ENCODE measurements around the gene RNF123.
"Not testable (repeated sequence)": the region's sequence is repeated elsewhere in the genome, so short reads cannot be mapped to it uniquely, and the experiment has no call there.

The RNF123 gene

DNA sequence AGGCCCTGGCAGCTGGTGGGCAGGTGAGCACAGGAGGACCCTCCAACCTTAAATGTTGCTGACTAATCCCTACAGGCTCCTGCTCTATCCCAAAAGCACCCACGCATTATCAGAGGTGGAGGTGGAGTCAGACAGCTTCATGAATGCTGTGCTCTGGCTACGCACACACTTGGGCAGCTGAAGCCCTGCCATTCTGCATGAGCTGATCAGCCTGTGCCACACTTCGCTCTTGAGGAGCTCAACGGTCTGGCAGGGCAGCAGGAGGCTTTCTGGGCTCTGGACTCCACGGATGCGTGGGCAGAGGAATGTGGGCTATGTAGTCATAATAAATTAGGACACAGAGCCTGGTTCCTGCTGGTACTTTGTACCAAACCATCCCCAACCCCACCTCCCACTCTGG is 6.2 kb upstream of the RNF123 start:
- no peak for DNase-seq

DNA sequence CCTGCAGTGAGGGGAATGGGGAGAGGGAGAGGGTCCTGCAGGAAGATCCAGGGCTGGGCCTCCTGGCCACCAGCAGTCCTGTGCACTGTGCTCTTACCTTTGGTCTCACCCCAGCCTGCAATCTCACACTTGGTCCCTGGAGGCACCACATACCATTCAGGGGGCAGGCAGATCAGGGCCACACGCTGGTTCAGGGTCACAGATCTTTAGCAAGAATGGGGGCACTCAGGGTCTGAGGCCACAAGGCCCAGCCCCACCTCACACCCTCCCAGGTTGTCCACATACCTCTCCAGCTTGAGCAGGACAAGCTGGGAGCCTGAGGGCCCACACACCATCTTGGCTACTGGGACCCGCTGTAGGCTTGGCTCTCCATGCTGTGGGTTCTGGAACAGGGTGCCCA is 4.9 kb upstream of the RNF123 start:
- DNase-seq = not testable (repeated sequence)

DNA sequence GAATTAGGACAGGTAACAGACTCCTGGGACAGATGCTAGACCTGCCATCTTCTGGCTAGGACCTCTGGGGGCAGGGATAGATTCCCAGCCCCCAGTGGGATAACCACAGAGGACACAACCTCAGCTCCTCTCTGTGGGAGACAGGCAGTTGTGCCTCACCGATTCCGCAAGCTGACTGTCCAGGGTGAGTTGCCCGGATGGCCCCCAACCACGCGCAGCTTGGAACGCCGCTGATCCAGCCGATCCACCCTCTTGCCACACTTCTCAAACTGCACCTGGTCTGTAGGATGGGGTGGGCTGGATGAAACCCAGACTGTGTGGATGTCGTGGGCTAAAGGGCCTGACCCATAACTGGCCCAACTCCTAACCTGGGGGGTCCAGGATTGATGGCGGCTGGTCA is 4.3 kb upstream of the RNF123 start:
- DNase-seq = not testable (repeated sequence)

DNA sequence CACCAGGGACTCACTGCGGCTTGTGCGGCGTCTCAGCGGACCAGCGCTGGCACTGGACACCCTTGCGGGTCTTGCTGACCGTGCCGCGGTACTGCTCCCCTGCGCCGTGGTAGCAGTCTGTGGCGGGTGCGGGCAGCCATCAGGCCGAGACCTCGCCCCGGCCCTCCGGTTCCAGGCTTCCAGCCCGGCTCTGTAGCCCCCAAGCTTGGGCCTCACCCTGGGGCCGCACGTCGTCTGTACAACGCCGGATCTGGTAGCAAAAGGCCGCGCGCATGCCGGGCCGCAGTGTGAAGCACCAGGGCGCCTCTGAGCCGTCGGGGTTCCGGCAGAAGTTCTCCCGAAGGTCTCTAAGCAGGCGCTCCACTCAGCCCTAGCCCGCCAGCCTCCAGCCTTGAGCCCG is 3.5 kb upstream of the RNF123 start:
- not testable (repeated sequence) for DNase-seq

DNA sequence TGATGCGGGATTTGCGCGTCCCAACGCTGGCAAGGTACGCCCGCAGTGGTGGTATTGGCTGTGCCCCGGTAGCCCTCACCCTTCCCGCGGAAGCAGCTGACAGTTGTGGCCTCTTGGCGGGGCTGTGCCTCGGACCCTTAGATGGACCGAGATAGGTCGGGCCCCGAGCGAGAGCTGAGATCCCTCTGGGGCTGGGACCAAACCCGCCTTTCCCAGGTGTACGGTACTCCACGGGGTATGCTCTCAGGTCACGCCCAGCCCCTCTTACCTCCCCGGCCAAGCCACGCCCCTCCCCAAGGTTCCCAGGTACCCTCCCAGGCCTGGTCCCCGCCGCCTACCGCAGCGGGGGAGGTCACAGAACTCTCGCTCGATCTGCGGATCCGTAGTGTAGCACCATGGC is 3.0 kb upstream of the RNF123 start:
- DNase-seq = not testable (repeated sequence)

DNA sequence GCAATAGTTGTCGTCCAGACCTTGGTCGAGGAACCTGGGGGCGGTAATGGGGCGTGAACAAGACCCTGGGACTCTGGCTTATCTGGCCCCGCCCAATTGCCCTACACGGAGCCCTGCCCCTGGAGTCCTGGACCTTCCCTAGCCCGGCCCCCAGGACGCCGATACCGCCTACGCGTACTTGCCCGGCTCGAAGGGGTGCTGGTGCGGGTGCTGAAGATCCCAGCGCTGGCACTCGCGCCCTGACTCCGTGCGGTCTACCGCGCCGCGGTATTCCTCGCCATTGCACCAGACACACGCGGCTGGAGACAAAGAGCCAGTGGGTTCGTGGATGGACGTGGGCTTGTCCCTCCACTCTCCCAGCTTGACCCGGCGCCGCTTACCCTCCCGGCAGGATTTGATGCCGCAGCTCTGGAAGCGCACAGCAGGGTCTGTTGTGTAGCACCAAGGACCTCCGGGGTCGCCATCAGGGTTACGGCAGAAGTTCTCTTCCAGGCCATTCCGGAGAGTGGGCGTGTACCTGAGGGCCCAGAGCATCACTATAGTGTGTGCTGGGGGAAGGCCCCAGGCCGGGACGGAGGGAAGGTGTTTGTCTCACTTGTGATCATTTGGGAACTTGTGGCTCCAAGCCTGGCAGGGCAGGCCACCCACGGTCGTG is 2.5 kb upstream of the RNF123 start:
- DNase-seq = peak; percentile 55

DNA sequence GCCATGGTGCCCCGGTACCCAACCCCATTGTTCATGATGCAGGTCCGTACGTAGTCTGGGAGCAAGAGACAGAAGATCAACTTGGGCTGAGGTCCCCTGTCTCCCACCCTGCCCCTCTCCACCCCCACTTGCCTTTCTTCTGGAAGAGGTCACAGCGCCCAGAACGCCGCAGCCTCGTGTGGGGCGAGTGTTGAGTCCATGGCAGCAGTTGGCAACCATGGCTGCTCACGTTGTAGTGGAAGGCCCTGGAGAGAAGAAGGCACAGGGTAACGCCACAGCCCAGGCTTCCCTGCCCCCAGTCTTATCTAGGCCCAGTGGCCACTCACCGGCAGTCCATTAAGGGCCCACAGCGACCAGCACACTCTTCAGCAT is 1.9 kb upstream of the RNF123 start:
- DNase-seq = not testable (repeated sequence)

DNA sequence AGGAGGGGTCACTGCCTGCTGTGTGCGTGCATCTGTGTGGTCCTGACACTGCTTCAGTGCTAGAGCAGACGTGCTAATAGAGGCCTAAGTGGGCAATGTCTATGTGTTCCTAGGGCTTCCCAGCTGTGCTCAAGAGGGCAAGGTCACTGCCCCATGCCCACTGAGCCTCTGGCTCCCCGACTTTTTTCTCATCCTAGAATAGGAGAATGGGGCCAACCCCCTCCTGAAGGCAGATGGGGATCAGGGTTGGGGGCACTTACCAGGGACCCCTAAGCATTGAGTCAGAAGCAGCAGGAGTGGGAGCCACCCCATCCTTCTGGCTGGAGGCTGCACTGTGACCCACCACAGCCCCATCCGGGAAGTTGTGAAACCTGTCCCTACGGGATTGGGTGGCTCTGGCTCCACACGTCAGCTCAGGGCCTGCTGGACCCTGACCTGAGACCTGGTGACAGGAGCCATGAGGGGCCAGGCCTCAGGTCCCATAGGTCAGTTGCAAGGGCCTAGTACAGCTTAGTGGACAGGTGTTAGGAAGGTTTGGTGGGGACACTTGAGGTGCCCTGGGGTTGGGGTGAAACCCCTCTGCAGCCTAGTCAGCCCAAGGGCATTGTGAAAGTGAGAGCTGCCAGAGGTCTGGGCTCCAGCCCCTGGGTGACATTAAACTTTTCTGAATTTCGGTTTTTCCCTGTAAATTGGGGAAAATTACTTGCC is 865 bp upstream of the RNF123 start:
- not testable (repeated sequence) for DNase-seq

DNA sequence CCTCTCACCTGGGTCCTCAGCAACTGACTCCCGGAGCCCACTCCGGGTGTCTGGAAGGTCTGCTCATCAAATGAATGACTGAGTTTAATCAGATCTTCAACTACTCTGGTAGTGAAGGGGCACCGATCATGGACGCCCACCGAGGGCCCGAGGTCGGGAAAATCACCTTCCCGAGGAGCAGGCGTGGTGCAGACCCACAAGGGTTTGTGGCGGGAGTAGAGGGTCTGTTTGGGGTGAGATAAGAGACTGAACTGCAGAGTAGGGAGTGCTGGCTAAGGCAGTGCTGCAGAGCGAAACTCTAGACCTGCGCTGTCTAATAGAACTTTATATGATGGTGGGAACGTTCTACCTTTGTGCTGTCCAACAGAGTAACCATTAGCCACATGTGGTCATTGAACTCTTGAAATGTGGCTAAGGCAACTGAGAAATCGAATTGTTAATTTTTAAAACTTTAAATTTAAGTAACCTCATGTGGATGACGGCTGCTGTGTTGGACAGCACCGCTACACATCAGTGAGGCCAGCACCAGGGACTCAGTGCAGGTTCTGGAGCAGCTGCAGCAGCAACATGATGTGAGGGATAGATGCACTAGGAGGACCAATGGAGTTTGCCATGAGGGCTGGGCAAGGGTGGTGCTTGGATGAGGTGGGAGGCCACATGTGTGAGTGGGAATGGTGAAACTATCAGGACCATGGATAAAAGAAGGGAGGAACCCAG is 709 bp downstream of the RNF123 start:
- DNase-seq = not testable (repeated sequence)

DNA sequence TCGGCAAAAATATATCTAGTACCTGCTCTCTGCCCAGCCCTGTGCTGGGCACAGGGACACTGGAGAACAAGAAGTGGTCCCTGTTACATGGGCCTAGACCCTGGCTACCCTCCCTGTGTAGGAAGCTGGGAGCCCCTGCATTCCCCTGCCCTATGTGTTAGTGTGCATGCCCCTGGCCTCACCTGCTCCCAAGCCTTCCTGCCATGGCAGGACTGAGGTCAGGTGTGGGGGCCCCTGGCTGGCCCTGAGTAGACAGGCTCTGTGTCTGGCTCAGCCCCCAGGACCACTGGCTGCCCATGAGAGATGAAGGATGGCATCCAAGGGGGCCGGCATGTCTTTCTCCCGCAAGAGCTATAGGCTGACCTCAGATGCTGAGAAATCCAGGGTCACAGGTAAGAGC is 1.5 kb downstream of the RNF123 start:
- not testable (repeated sequence) for DNase-seq

DNA sequence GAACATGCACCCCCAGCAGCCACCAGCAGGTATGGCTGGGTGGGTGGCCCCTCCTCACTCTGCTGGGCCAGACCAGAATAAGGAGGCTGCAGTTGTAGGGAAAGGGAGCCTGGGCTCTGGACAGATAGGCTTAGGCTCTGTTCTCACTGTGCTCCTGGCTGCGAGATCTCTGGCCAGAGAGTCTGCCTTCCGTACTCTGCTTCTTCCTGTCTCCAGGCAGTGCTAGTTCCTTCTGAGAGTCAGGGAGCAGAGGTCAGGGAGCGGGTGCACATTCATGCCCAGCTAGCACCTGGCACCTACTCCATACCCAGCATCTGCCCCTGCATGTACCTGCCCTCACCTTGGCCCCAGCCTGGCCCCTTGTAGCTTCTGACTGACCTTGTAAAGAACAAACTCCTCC is 2.1 kb downstream of the RNF123 start:
- not testable (repeated sequence) for DNase-seq

DNA sequence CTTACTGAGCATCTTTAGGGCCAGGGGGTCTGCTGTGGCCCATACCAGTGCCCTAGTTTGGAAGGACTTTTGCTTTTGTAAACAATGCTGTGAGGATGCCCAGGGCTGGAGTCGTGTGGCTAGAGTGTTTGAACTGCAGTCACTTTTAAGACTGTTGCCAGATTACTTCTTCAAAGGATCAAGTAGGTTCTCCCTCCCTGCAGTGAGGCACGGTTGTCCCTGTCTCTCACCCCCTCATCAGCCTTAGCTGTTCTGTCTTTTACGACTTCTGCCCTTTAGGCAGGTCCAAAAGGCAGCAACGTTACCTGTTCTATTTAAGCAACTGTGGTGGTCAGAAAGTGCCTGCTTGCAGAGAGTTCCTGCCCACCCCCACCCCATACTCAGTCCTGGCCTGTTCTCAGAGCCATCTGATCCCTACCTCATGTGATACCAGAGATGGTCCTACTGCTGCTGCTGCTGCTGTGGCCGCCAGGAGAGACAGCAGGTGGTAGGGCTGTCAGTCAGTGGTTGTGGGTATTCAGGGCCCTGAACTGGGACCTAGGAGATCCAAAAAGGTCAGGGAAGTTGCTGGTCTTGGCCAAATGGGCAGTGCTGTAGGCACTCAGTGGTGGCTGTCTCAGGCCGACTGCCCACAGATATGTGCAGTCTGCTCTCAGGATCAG is 5.2 kb downstream of the RNF123 start:
- not testable (repeated sequence) for DNase-seq

DNA sequence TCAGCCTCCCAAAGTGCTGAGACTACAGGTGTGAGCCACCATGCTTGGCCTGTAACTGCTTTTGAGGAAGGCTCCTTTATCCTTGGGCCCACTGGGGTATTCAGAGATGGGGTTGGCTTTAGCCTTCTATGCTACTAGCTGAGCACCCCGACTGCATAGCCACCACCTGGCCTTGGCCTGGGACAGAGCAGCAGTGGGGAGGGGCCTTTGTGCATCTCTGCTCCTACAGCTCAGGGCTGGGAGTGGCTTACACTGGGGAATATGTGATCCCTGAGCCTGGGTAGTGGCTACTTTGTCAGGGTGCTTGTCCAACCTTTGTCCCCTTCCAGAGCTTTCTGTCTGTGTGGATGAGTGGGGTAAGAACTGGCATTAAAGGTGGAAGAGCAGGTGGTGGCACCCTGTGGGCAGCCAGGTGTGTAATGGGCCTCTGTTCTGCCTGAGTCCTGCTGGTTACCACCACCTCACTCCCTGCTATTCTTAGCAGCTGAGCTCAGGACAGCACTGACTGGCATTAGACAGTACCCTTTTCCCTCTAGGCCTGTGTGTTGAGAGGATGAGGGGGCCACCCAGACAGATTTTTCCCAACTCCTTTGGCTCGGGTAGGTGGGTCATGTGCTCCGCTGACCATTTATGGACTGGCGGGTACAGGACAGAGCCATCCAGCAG is 6.1 kb downstream of the RNF123 start:
- not testable (repeated sequence) for DNase-seq

DNA sequence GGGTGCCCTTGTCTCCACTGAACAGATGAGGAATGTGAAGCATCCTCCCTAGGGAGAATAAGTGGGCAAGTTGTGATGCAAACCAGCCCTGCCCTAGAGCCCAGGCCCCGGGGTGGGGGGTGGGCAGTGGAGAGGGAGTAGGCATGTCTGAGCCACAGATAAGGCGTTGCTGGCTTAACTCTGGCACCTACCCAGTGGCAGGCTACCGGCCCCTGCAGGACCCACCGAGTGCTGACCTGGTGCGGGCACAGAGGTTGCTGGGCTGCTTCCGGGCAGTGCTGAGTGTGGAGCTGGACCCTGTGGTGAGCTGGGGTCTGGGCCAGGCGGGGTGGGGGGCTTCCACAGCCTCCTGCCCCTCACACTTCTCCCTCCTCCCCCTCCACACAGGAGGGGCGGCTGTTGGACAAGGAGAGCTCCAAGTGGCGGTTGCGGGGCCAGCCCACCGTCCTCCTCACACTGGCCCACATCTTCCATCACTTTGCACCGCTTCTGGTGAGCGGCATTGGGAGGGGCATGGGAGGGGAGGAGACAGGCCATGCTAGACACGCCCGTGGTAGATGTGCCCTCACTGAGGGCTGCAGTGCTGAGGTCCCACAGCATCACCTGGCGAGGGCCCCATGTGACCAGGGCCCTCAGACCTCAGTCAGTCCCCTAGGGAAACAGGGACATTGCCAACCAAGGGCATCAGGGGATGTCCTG is 10.1 kb downstream of the RNF123 start:
- DNase-seq = no peak

DNA sequence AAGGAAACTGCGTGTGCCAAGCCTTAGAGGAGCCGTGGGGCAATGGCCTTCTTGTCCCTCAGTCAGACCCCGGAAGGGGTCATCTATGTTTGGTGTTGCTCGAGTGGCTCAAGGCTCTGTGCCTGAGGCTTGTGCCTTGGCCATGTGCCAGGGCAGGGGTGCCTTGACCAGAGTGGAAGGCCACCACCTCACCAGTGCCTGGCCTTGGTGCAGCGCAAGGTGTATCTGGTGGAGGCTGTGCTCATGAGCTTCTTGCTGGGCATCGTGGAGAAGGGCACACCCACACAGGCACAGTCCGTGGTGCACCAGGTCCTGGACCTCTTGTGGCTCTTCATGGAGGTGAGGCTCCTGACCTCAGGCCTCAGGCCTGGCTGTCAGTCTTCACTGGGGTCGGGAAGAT is 10.7 kb downstream of the RNF123 start:
- DNase-seq = no peak

DNA sequence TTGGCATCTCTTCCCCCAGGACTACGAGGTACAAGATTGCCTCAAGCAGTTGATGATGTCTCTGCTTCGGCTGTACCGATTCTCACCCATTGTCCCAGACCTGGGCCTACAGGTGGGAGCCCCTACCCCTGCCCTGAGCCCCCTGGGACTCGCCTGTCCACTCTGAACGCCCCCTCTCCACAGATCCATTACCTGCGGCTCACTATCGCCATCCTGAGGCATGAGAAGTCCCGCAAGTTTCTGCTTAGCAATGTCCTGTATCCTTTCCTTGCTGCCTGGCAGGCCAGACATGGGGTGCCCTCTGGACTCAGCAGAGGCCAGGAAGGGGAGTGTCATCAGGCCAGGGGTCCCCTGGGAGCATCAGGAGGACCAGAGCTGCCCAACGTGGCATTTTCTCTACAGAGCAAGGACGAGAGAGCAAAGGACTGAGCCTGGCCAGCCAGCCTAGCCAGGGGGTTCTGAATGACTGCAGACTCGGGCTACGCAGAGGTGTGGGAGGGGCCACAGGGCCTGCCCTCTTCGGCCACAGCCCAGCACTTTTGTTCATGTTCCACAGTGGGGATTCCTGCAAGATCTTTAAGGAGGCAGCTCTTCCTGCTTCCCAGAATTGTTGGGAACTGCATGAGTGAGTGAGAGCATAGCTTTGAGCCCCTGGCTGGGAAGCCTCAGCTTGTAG is 11.2 kb downstream of the RNF123 start:
- no peak for DNase-seq

DNA sequence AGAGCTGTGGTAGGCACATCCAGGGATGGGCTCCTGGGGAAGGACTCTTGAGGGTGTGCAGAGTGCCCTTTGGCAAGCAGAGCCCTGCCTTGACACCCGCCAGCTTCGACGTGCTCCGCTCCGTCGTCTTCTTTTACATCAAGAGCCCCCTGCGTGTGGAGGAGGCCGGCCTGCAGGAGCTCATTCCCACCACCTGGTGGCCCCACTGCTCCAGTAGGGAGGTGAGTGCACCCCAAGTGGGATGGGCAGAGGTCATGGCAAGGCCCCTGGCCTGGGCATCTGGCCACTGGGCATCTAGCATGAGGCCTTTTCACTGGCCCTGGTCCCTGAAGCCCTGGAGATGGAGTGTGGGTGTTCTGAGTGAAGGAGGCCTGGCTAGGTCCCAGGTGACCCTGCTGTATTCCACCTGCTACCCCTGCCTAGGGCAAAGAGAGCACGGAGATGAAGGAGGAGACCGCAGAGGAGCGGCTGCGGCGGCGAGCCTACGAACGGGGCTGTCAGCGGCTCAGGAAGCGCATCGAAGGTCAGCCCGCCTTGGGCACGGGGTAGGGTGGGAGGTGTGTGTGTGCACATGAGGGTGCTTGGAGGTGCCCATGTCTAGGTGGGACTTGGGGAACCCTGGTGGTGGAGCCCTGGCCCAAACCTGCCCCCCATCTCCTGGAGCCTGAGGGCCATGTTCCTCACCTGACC is 12.2 kb downstream of the RNF123 start:
- no peak for DNase-seq

DNA sequence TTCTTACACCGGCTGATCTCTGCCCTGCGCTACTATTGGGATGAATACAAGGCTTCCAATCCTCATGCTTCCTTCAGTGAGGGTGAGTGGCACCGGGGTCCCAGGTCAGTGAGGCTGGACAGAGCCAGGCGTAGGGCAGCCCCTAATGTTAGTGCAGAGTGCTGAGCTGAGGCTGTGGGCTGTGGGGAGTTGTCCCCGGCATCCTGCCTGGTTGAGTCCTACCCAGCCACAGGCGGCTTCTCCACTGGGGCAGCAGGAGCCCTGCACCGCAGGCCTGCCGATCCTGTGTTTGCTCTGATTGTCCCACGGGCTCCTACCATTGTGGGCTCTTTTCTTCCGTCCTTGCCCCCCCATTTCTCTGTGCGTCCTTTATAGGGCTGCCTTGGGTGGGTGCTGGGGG is 13.3 kb downstream of the RNF123 start:
- DNase-seq = no peak

DNA sequence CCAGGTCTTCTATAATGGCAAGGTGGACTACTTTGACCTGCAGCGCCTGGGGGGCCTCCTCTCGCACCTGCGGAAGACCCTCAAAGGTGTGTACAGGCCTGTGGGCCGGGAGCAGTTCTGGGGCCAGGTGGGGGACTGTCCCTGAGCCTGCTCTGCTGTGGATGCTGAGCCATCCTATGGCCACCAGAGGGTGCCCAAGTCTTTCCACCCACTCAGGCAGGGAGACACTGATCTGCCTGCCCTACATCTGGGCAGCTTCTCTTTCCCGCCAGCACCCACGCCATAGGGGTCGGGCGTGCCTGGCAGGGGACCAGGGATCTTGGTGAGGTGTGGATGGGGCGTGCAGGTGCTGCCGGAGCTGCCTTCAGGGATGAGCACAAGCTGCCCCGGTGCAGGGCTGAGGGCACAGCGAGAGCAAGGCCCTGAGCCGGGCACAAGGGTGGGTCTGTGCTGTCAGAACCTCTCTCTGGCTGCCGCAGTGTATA is 14.1 kb downstream of the RNF123 start:
- DNase-seq = peak; percentile 73

DNA sequence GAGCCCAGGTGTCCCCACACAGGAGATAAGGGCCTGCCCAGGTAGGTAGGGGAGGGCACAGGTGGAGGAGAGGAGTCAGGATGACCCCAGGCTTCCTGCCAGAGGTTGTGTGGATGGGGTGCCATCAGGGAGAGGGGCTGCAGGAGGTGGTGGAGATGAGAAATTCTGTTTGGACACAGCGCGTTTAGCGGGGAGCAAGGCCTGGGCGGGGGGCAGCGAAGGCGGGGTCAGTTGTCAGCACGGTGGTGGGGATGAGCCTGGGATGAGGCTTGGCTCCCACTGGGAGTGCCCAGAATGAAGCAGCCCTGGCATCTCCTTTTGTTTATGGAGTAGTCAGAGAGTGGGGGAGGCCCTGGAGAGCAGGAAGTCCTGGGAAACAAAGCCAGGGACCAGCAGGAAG is 14.6 kb downstream of the RNF123 start:
- DNase-seq = no peak

DNA sequence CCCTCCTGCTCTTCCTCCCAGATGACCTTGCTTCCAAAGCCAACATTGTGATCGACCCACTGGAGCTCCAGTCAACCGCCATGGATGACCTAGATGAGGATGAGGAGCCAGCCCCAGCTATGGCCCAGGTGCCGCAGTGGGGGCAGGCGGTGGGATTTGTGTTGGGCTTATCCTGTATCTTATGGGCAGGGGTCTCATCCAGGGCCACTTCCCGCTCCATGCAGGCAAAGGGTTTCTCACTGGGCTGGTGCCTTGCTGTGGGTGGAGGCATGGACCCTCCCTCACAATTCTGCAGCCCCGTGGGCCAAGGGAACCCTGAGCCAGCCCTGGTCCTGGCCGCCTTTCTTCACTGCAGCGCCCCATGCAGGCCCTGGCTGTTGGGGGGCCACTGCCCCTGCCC is 15.3 kb downstream of the RNF123 start:
- DNase-seq = no peak
